Activated CD4-positive, alpha-beta memory T cell treated with anti-CD3 and anti-CD28 coated beads, Interleukin-2, amount 10 ng/mL, durations not matched to agents 7 days and 5 days (primary cell): ENCODE data around the gene DAGLA. TPM values are rescaled to one million over a fixed set of nuclear protein-coding genes. Genes with fewer than 3 reads are reported as not detected.

ENCODE experiments used
- CTCF ChIA-PET: fragments of 350-600 bp; sonication (Branson Sonifier 250); formaldehyde crosslinking; loops from one replicate; lab custom pipeline; 2021; ENCODE audit warnings: antibody characterized with exemption, inconsistent platforms; lab: Charles Lee
- POLR2A ChIA-PET: fragments of 350-600 bp; sonication (Branson Sonifier 250); formaldehyde crosslinking; loops from one replicate; lab custom pipeline; 2021; ENCODE audit warnings: antibody characterized with exemption; lab: Charles Lee
- DNase-seq: peaks from one replicate; pipeline ENCODE4 v3.0.0-alpha.2; 2020
- H3K27ac Mint-ChIP-seq: one replicate; pipeline ENCODE4 v1.8.0; 2021; ENCODE audit warnings: mild to moderate bottlenecking, mixed read lengths
- H3K27me3 Mint-ChIP-seq: one replicate; pipeline ENCODE4 v1.8.0; 2021; ENCODE audit warnings: mixed read lengths
- H3K36me3 Mint-ChIP-seq: one replicate; pipeline ENCODE4 v1.8.0; 2021; ENCODE audit warnings: low read depth, mixed read lengths
- H3K4me1 Mint-ChIP-seq: one replicate; pipeline ENCODE4 v1.8.0; 2021; ENCODE audit warnings: mixed read lengths
- H3K4me3 Mint-ChIP-seq: one replicate; pipeline ENCODE4 v1.8.0; 2021; ENCODE audit warnings: mild to moderate bottlenecking, mixed read lengths
- H3K9me3 Mint-ChIP-seq: one replicate; pipeline ENCODE4 v1.8.0; 2021; ENCODE audit warnings: mixed read lengths
- total RNA-seq, 2 experiments: library from RNA; stranded (reverse); gene quantifications; one replicate each; pipeline ENCODE4 v1.2.3, GENCODE V29; 2021

DAGLA gene
- total RNA-seq, 2 experiments from 2014 or later: 0.10 to 0.13 TPM

- Mint-ChIP-seq H3K4me1 (no peaks in the 10 kb centered on the region), H3K27me3 (no peaks in the 10 kb centered on the region), H3K27ac (no peak overlapping the region), H3K9me3 (no peaks in the 10 kb centered on the region), H3K4me3 (no peak overlapping the region), H3K36me3 (no peaks in the 10 kb centered on the region)
- CTCF ChIA-PET: no interaction called here
- no peak for DNase-seq
- POLR2A ChIA-PET: interaction anchor here (1.1 kb wide), 1 partner anchor 20 kb away, joined by 3 read pairs; no protein-coding TSS in a partner anchor
These were observed 84.5 kb downstream of the DAGLA start for GRCh38 chr11:61764606-61765260.

- no peaks in the 10 kb centered on the region for H3K36me3 Mint-ChIP-seq
- no peaks in the 10 kb centered on the region for H3K9me3 Mint-ChIP-seq
- H3K27ac Mint-ChIP-seq: no peak overlapping the region
- H3K27me3 Mint-ChIP-seq: no peaks in the 10 kb centered on the region
- DNase-seq: no peak
- ChIA-PET POLR2A (no interaction called here), CTCF (no interaction called here)
- no peak overlapping the region for H3K4me3 Mint-ChIP-seq
- H3K4me1 Mint-ChIP-seq: no peaks in the 10 kb centered on the region
These were observed 85.5 kb downstream of the DAGLA start for GRCh38 chr11:61765550-61766253.

GRCh38 chr11:61766353-61766841 is 86.2 kb downstream of the DAGLA start:
- Mint-ChIP-seq H3K36me3 (no peaks in the 10 kb centered on the region), H3K27ac (no peak overlapping the region), H3K9me3 (no peaks in the 10 kb centered on the region), H3K4me3 (no peak overlapping the region), H3K4me1 (peaks cover 7% of the 10 kb centered on the region), H3K27me3 (no peaks in the 10 kb centered on the region)
- ChIA-PET CTCF (no interaction called here), POLR2A (no interaction called here)
- no peak for DNase-seq

GRCh38 chr11:61768376-61769076 is 88.3 kb downstream of the DAGLA start:
- Mint-ChIP-seq H3K36me3 (no peaks in the 10 kb centered on the region), H3K27ac (no peak overlapping the region), H3K4me3 (no peak overlapping the region), H3K9me3 (no peaks in the 10 kb centered on the region), H3K4me1 (peaks cover 22% of the 10 kb centered on the region), H3K27me3 (no peaks in the 10 kb centered on the region)
- ChIA-PET CTCF (no interaction called here), POLR2A (no interaction called here)
- DNase-seq: no peak

- no peak for DNase-seq
- ChIA-PET POLR2A (no interaction called here), CTCF (no interaction called here)
- no peaks in the 10 kb centered on the region for H3K36me3 Mint-ChIP-seq
- H3K4me3 Mint-ChIP-seq: no peak overlapping the region
- no peak overlapping the region for H3K27ac Mint-ChIP-seq
- peaks cover 22% of the 10 kb centered on the region for H3K4me1 Mint-ChIP-seq
- no peaks in the 10 kb centered on the region for H3K27me3 Mint-ChIP-seq
- no peaks in the 10 kb centered on the region for H3K9me3 Mint-ChIP-seq
These were observed 89.2 kb downstream of the DAGLA start for GRCh38 chr11:61769169-61769920.

GRCh38 chr11:61769946-61770683 is 89.9 kb downstream of the DAGLA start:
- Mint-ChIP-seq H3K9me3 (no peaks in the 10 kb centered on the region), H3K27me3 (no peaks in the 10 kb centered on the region), H3K36me3 (no peaks in the 10 kb centered on the region), H3K27ac (no peak overlapping the region), H3K4me1 (peaks cover 25% of the 10 kb centered on the region), H3K4me3 (no peak overlapping the region)
- DNase-seq: no peak
- ChIA-PET POLR2A (no interaction called here), CTCF (no interaction called here)

- CTCF ChIA-PET: no interaction called here
These were observed 91.2 kb downstream of the DAGLA start for GRCh38 chr11:61771195-61771894.

GRCh38 chr11:61771985-61772455 is 91.8 kb downstream of the DAGLA start:
- no peak overlapping the region for H3K4me3 Mint-ChIP-seq
- no peaks in the 10 kb centered on the region for H3K27me3 Mint-ChIP-seq
- H3K9me3 Mint-ChIP-seq: no peaks in the 10 kb centered on the region
- no peak for DNase-seq
- CTCF ChIA-PET: interaction anchor here (1.0 to 1.3 kb wide), 2 partner anchors 23 to 26 kb away, joined by 4 to 6 read pairs; no protein-coding TSS in a partner anchor
- POLR2A ChIA-PET: interaction anchor here (0.9 to 1.8 kb wide), 3 partner anchors 8 to 21 kb away, joined by 3 to 9 read pairs (median 3); partner anchors contain the start of genes FEN1 and TMEM258
- no peaks in the 10 kb centered on the region for H3K36me3 Mint-ChIP-seq
- peak overlapping the region; percentile 69 for H3K27ac Mint-ChIP-seq
- H3K4me1 Mint-ChIP-seq: peaks cover 37% of the 10 kb centered on the region

More at GRCh38 chr11:61771195-61771894, 91.2 kb downstream of the DAGLA start:
- peaks cover 31% of the 10 kb centered on the region for H3K4me1 Mint-ChIP-seq
- no peak overlapping the region for H3K4me3 Mint-ChIP-seq
- no peaks in the 10 kb centered on the region for H3K9me3 Mint-ChIP-seq
- POLR2A ChIA-PET: interaction anchor here (1.8 kb wide), 1 partner anchor 22 kb away, joined by 9 read pairs; the partner anchor contains the start of genes FEN1 and TMEM258
- H3K36me3 Mint-ChIP-seq: no peaks in the 10 kb centered on the region
- H3K27ac Mint-ChIP-seq: peak overlapping the region; percentile 64
- H3K27me3 Mint-ChIP-seq: no peaks in the 10 kb centered on the region
- DNase-seq: no peak

- Mint-ChIP-seq H3K9me3 (no peaks in the 10 kb centered on the region), H3K4me3 (no peak overlapping the region), H3K4me1 (peaks cover 42% of the 10 kb centered on the region), H3K27me3 (peaks cover 4% of the 10 kb centered on the region), H3K36me3 (no peaks in the 10 kb centered on the region), H3K27ac (peak overlapping the region; percentile 58)
- ChIA-PET CTCF (interaction anchor here (1.3 kb wide), 1 partner anchor 24 kb away, joined by 4 read pairs; no protein-coding TSS in a partner anchor), POLR2A (interaction anchor here (0.7 kb wide), 1 partner anchor 17 kb away, joined by 4 read pairs; no protein-coding TSS in a partner anchor)
- no peak for DNase-seq
These were observed 93.2 kb downstream of the DAGLA start for GRCh38 chr11:61773356-61773755.

GRCh38 chr11:61773809-61774208 is 93.6 kb downstream of the DAGLA start:
- no peak for DNase-seq
- CTCF ChIA-PET: interaction anchor here (0.7 kb wide), 1 partner anchor 304 kb away, joined by 3 read pairs; no protein-coding TSS in a partner anchor
- no peaks in the 10 kb centered on the region for H3K36me3 Mint-ChIP-seq
- no peak overlapping the region for H3K4me3 Mint-ChIP-seq
- H3K4me1 Mint-ChIP-seq: peaks cover 42% of the 10 kb centered on the region
- H3K27ac Mint-ChIP-seq: no peak overlapping the region
- peaks cover 4% of the 10 kb centered on the region for H3K27me3 Mint-ChIP-seq
- no peaks in the 10 kb centered on the region for H3K9me3 Mint-ChIP-seq
- POLR2A ChIA-PET: no interaction called here

GRCh38 chr11:61774411-61774810 is 94.2 kb downstream of the DAGLA start:
- no peaks in the 10 kb centered on the region for H3K9me3 Mint-ChIP-seq
- ChIA-PET POLR2A (no interaction called here), CTCF (interaction anchor here (0.7 kb wide), 1 partner anchor 304 kb away, joined by 3 read pairs; no protein-coding TSS in a partner anchor)
- H3K4me3 Mint-ChIP-seq: no peak overlapping the region
- H3K27me3 Mint-ChIP-seq: peaks cover 4% of the 10 kb centered on the region
- no peak overlapping the region for H3K27ac Mint-ChIP-seq
- DNase-seq: no peak
- no peaks in the 10 kb centered on the region for H3K36me3 Mint-ChIP-seq
- peaks cover 42% of the 10 kb centered on the region for H3K4me1 Mint-ChIP-seq
